ENCODE data around the gene LOXL1.

- TF ChIP-seq EP300 (IDR thresholded peaks at IDR 0.05; ENCODE audit: borderline replicate concordance): no peak
- no peak for TF ChIP-seq MAX (IDR thresholded peaks at IDR 0.05)
- TF ChIP-seq TAF1 (IDR thresholded peaks at IDR 0.05; ENCODE audit: low read depth): no peak
- no peak for TF ChIP-seq TEAD4 (IDR thresholded peaks at IDR 0.05)
- no peak for TF ChIP-seq ZBTB7A (IDR thresholded peaks at IDR 0.05; ENCODE audit: low read depth)
- TF ChIP-seq YY1 (IDR thresholded peaks at IDR 0.05; ENCODE audit: low read depth): no peak
Observed at GRCh38 chr15:73937726-73938125, 11.5 kb downstream of the LOXL1 start.
